Neural cell (in vitro differentiated cells): ENCODE measurements around the gene HLCS. TPM values are rescaled to one million over a fixed set of nuclear protein-coding genes. Genes with fewer than 3 reads are reported as not detected.

Source experiments
- H2AFZ ChIP-seq: fragments of 200-600, 300-800 bp; sonication (generic), shearing (Covaris generic); 2 replicates; pipeline ENCODE4 v1.6.0; 2014; ENCODE audit warnings: low read depth, mild to moderate bottlenecking, antibody characterized with exemption, low read length, moderate library complexity
- H3F3A ChIP-seq: fragments of 200-600 bp; shearing (Covaris generic); 2 replicates; pipeline ENCODE4 v1.6.1; 2016; ENCODE audit warnings: mild to moderate bottlenecking, moderate library complexity, mixed read lengths, antibody characterized with exemption, low read length; ENCODE audit not compliant: insufficient read depth, poor library complexity, severe bottlenecking
- H3K27ac ChIP-seq: fragments of 200-600, 300-800 bp; sonication (generic), shearing (Covaris generic); 2 replicates; pipeline ENCODE4 v1.5.1; 2014; ENCODE audit warnings: mild to moderate bottlenecking, low read length, moderate library complexity
- H3K27me3 ChIP-seq: fragments of 300-800, 200-600 bp; sonication (generic), shearing (Covaris generic); 2 replicates; pipeline ENCODE4 v1.6.0; 2014; ENCODE audit warnings: mild to moderate bottlenecking, low read depth, low read length, moderate library complexity; ENCODE audit not compliant: insufficient read depth
- H3K36me3 ChIP-seq: fragments of 300-800, 200-600 bp; sonication (generic), shearing (Covaris generic); 2 replicates; pipeline ENCODE4 v1.5.1; 2014; ENCODE audit warnings: mild to moderate bottlenecking, antibody characterized with exemption, low read length, moderate library complexity; ENCODE audit not compliant: insufficient read depth
- H3K4me2 ChIP-seq: fragments of 300-800, 200-600 bp; sonication (generic), shearing (Covaris generic); 2 replicates; pipeline ENCODE4 v1.6.0; 2014; ENCODE audit warnings: mild to moderate bottlenecking, low read length
- H3K4me3 ChIP-seq: fragments of 300-800, 200-600 bp; sonication (generic), shearing (Covaris generic); 2 replicates; pipeline ENCODE4 v1.5.1; 2014; ENCODE audit warnings: mild to moderate bottlenecking, low read length, moderate library complexity
- H3K79me2 ChIP-seq: fragments of 200-600 bp; shearing (Covaris generic); replicated peaks from 2 replicates; pipeline ENCODE4 v1.6.0; 2014; ENCODE audit warnings: mild to moderate bottlenecking, low read length, moderate library complexity; ENCODE audit not compliant: insufficient read depth
- H3K9ac ChIP-seq: fragments of 300-800, 200-600 bp; sonication (generic), shearing (Covaris generic); 2 replicates; pipeline ENCODE4 v1.6.1; 2016; ENCODE audit warnings: mild to moderate bottlenecking, low read length, mixed read lengths
- H3K9me2 ChIP-seq: fragments of 200-600 bp; shearing (Covaris generic); 2 replicates; pipeline ENCODE4 v1.6.1; 2016; ENCODE audit warnings: mild to moderate bottlenecking, low read length, mixed read lengths; ENCODE audit not compliant: insufficient read depth
- H3K9me3 ChIP-seq: fragments of 200-600, 300-800 bp; sonication (generic), shearing (Covaris generic); 2 replicates; pipeline ENCODE4 v1.6.1; 2016; ENCODE audit warnings: mild to moderate bottlenecking, mixed run types, low read length, moderate library complexity, mixed read lengths
- H4K20me1 ChIP-seq: fragments of 200-600 bp; shearing (Covaris generic); 2 replicates; pipeline ENCODE4 v1.6.1; 2016; ENCODE audit warnings: mild to moderate bottlenecking, mixed run types; ENCODE audit not compliant: insufficient read depth
- EP300 ChIP-seq: fragments of 450-650 bp; conservative IDR thresholded peaks from 2 replicates; pipeline ENCODE4 v1.6.1; 2014; ENCODE audit warnings: antibody characterized with exemption, mild to moderate bottlenecking, moderate library complexity; ENCODE audit not compliant: poor library complexity, severe bottlenecking
- EZH2 ChIP-seq: fragments of 200-600, 300-800 bp; shearing (Covaris generic), sonication (generic); IDR thresholded peaks from 2 replicates; pipeline ENCODE4 v1.6.1; 2014; ENCODE audit warnings: antibody characterized with exemption, low read length, borderline replicate concordance, mild to moderate bottlenecking; ENCODE audit not compliant: insufficient read depth, poor library complexity, severe bottlenecking
- MXI1 ChIP-seq: fragments of 450-650 bp; conservative IDR thresholded peaks from 2 replicates; pipeline ENCODE4 v1.6.1; 2014; ENCODE audit warnings: antibody characterized with exemption, mild to moderate bottlenecking; ENCODE audit not compliant: poor library complexity, severe bottlenecking
- POLR2AphosphoS5 ChIP-seq: IDR thresholded peaks from 2 replicates; pipeline ENCODE4 v1.6.1; 2012
- RAD21 ChIP-seq: fragments of 450-650 bp; conservative IDR thresholded peaks from 2 replicates; pipeline ENCODE4 v1.6.1; 2014; ENCODE audit warnings: antibody characterized with exemption, mild to moderate bottlenecking, moderate library complexity
- SMC3 ChIP-seq: fragments of 450-650 bp; conservative IDR thresholded peaks from 2 replicates; pipeline ENCODE4 v1.6.1; 2014; ENCODE audit warnings: antibody characterized with exemption, mild to moderate bottlenecking, moderate library complexity; ENCODE audit not compliant: poor library complexity
- TAF1 ChIP-seq: IDR thresholded peaks from 2 replicates; pipeline ENCODE4 v1.6.1; 2012; ENCODE audit warnings: low read depth
- polyA plus RNA-seq: library from polyadenylated mRNA; depleted of rRNA; stranded (reverse); fragments of >200 nt; gene quantifications from 2 replicates; pipeline ENCODE4 v1.2.3, GENCODE V29; 2014
- TF ChIP-seq, protein P1 (sequence below): IDR thresholded peaks from 2 replicates; pipeline ENCODE4 v1.6.1; 2012; ENCODE audit warnings: borderline replicate concordance
- TF ChIP-seq, protein P2 (sequence below): fragments of 450-650 bp; IDR thresholded peaks from 2 replicates; pipeline ENCODE4 v1.5.1; 2014; ENCODE audit warnings: antibody characterized with exemption, mild to moderate bottlenecking, moderate library complexity; ENCODE audit not compliant: poor library complexity, severe bottlenecking

Gene HLCS
- polyA plus RNA-seq, 1 donor from 2014 or later: 12.1 TPM

DNA sequence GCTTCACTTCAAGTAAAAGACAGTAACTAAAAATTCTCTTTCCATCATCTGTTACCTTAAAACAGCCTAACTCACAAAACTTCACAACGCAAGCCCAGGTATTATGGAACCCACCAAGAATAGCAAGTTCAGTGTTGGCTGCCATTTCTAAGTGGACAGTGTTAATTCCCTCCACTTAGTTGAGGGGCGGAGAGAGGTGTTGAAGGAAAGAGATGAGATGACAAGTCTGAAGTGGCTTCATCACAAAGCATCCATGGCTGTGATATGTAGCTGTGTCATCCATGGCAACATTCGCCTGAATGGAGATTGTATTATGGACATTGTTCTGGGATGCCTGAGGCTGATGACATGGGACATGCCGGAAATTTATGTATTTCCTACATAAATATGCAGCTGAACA lies 165.7 kb downstream of the HLCS start:
- H3K27me3 ChIP-seq: no peaks in the 10 kb centered on the region
- H3K36me3 ChIP-seq: peaks cover 3% of the 10 kb centered on the region
- no peak overlapping the region for H3K4me3 ChIP-seq
- H3K4me2 ChIP-seq: no peak overlapping the region
- TF ChIP-seq, protein P1, sequence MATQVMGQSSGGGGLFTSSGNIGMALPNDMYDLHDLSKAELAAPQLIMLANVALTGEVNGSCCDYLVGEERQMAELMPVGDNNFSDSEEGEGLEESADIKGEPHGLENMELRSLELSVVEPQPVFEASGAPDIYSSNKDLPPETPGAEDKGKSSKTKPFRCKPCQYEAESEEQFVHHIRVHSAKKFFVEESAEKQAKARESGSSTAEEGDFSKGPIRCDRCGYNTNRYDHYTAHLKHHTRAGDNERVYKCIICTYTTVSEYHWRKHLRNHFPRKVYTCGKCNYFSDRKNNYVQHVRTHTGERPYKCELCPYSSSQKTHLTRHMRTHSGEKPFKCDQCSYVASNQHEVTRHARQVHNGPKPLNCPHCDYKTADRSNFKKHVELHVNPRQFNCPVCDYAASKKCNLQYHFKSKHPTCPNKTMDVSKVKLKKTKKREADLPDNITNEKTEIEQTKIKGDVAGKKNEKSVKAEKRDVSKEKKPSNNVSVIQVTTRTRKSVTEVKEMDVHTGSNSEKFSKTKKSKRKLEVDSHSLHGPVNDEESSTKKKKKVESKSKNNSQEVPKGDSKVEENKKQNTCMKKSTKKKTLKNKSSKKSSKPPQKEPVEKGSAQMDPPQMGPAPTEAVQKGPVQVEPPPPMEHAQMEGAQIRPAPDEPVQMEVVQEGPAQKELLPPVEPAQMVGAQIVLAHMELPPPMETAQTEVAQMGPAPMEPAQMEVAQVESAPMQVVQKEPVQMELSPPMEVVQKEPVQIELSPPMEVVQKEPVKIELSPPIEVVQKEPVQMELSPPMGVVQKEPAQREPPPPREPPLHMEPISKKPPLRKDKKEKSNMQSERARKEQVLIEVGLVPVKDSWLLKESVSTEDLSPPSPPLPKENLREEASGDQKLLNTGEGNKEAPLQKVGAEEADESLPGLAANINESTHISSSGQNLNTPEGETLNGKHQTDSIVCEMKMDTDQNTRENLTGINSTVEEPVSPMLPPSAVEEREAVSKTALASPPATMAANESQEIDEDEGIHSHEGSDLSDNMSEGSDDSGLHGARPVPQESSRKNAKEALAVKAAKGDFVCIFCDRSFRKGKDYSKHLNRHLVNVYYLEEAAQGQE: no peak
- TF ChIP-seq MXI1 (no peak), TAF1 (no peak), EP300 (no peak), EZH2 (no peak), RAD21 (no peak), SMC3 (no peak), POLR2AphosphoS5 (no peak)
- TF ChIP-seq, protein P2, sequence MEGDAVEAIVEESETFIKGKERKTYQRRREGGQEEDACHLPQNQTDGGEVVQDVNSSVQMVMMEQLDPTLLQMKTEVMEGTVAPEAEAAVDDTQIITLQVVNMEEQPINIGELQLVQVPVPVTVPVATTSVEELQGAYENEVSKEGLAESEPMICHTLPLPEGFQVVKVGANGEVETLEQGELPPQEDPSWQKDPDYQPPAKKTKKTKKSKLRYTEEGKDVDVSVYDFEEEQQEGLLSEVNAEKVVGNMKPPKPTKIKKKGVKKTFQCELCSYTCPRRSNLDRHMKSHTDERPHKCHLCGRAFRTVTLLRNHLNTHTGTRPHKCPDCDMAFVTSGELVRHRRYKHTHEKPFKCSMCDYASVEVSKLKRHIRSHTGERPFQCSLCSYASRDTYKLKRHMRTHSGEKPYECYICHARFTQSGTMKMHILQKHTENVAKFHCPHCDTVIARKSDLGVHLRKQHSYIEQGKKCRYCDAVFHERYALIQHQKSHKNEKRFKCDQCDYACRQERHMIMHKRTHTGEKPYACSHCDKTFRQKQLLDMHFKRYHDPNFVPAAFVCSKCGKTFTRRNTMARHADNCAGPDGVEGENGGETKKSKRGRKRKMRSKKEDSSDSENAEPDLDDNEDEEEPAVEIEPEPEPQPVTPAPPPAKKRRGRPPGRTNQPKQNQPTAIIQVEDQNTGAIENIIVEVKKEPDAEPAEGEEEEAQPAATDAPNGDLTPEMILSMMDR: no peak
- no peaks in the 10 kb centered on the region for H3K9me2 ChIP-seq
- no peaks in the 10 kb centered on the region for H4K20me1 ChIP-seq
- H3K79me2 ChIP-seq: no peaks in the 10 kb centered on the region
- H3K9me3 ChIP-seq: peaks cover 12% of the 10 kb centered on the region
- no peaks in the 10 kb centered on the region for H3F3A ChIP-seq
- no peak overlapping the region for H3K27ac ChIP-seq
- H2AFZ ChIP-seq: no peak overlapping the region
- H3K9ac ChIP-seq: no peak overlapping the region

DNA sequence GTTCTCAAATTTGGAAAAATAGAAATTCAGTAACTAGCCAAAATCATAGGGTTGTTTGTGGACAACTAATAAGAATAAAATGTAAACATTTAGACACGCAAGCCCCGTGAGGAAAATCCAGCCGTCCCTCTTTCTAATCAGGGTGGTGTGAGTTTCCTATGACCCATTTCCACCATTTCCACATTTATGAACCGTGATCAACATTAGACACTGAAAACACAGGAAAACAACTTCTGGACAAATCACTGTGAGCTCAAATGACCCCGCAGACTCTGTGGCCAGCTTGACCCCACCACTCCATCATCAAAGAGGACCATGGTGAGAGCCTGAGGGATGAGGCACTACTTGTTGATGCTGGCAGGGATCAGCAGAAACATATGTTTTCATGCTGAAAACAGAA lies 166.6 kb downstream of the HLCS start:
- Histone ChIP-seq H3K9me2 (no peaks in the 10 kb centered on the region), H3K27ac (no peak overlapping the region), H2AFZ (no peak overlapping the region), H3K9ac (no peak overlapping the region), H3K27me3 (no peaks in the 10 kb centered on the region), H3K4me2 (no peak overlapping the region), H3K36me3 (peaks cover 3% of the 10 kb centered on the region), H3K9me3 (peaks cover 12% of the 10 kb centered on the region), H3K79me2 (no peaks in the 10 kb centered on the region), H4K20me1 (no peaks in the 10 kb centered on the region), H3K4me3 (no peak overlapping the region), H3F3A (no peaks in the 10 kb centered on the region)
- no peak for TF ChIP-seq EP300
- TF ChIP-seq, protein P2: no peak
- TF ChIP-seq, protein P1: no peak
- TF ChIP-seq SMC3: no peak
- no peak for TF ChIP-seq POLR2AphosphoS5
- TF ChIP-seq MXI1: no peak
- no peak for TF ChIP-seq EZH2
